ENCODE measurements around the gene HDAC9.
"Not testable (repeated sequence)": the region's sequence is repeated elsewhere in the genome, so short reads cannot be mapped to it uniquely, and the experiment has no call there.

Gene HDAC9

DNA sequence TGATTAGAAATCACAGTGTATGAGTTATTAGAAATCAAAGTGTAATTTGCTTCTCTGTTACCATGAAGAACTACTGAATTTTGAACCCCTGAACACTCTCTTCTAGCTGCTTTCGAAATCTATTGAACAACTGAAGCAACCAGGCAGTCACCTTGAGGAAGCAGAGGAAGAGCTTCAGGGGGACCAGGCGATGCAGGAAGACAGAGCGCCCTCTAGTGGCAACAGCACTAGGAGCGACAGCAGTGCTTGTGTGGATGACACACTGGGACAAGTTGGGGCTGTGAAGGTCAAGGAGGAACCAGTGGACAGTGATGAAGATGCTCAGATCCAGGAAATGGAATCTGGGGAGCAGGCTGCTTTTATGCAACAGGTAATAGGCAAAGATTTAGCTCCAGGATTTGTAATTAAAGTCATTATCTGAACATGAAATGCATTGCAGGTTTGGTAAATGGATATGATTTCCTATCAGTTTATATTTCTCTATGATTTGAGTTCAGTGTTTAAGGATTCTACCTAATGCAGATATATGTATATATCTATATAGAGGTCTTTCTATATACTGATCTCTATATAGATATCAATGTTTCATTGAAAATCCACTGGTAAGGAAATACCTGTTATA lies 170.7 kb downstream of the HDAC9 start:
- DNase-seq = peak; percentile 35

DNA sequence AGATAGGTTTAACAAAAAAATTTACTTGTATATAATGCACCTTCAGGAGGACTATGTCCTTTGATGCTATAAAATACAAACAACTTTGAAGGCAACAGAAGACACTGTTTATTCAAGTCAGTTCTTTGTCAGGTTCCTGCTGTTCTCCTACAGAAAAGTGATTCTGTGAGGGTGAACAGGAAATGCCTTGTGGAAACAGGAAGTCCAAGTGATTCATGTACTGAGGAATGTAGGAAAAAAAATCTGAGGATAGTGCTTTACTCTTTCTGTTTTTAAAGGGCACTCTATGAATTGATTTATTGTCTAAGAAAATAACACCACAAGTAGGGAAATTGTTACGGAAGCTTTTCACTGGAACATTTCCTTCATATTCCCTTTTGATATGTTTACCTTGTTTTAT lies 171.9 kb downstream of the HDAC9 start:
- no peak for DNase-seq

DNA sequence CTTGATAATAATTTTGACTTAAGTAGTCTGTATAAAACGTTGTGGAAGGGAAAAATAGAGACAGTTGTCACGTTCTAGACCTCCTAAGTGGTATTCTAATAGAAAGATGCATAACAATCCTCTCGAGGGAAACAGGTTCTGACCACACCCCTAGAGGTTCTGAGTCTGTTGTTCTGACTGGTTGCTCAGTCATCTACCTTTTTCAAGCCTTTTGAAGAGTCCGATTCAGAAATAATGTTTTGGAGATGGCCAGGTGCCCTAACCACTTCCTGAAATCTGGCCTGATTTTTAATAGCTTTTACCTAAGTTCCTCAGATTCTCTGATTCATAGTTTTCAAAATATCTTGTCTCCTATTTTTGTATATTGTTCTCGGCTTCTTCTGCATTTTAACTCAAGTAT lies 175.6 kb downstream of the HDAC9 start:
- no peak for DNase-seq

DNA sequence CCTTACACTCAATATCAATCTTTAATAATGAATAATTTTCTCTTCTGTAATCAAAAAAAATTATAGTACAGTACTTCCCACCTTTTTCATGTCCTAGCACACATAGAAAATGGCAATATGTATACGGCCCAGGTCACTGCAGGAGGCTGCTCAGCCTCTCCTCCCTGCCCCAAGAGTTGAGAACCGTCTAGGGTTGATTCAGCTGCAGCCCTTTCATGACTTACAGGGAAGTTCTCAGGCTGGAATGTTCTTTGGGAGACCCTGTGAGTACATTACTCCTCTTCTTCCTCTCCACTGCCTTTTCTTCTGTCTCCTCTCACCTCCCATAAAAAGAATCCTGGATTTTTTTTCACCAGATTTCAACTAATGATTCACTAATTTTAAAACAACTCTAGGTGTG lies 180.0 kb downstream of the HDAC9 start:
- no peak for DNase-seq

DNA sequence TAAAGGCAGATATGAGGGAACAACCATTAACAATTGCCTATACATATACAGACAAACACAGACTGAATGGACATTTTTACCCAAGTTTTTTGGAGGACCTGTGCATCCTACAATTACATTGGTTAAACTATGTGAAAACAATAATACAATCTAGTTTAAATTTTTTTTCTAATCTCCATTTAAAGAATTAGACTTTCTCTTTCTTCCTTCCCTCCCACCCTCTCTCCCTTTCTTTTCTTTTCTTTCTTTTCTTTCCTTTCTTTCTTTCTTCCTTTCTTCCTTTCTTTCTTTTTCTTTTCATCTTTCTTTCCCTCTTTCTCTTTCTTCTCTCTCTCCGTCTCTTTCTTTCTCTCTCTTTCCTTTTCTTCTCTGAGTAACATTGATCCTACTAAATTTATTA lies 183.7 kb downstream of the HDAC9 start:
- DNase-seq = no peak

DNA sequence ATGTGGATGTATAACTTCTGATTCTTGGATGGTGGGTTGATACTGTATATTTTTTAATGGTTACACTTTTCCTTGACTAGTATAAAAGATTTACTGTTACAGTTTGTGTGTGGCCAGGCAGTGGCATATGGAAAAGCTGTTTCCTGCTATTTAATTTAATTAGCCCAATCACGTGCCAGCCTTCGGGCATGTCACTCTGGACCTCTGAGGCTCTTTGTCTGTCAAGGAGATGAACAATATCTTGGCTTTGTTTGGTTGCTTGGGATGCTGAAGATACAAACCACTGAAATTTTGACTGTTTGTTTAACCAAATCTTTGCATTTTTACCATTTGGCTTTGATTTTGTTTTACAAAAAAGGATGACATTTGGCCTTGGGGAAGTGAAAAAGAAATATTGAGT lies 185.0 kb downstream of the HDAC9 start:
- DNase-seq = no peak

DNA sequence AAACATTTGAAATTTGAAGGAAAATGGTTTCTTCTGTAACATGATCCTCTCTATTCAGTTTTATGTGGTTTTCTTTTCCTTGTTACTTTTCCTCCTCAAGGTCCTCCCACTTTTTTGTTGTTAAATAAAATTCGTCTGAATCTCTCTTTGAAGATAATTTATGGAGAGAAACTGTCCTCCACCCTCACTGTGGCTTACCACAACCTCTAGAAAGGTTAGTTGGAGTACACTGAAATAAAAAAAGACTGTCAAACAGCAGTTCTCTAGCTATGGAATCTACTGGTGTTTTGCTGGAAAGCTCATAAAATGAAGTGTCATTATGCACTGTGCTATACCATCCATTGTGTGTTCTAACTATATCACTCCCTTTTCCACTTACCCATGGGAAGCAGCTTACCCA lies 189.4 kb downstream of the HDAC9 start:
- no peak for DNase-seq

DNA sequence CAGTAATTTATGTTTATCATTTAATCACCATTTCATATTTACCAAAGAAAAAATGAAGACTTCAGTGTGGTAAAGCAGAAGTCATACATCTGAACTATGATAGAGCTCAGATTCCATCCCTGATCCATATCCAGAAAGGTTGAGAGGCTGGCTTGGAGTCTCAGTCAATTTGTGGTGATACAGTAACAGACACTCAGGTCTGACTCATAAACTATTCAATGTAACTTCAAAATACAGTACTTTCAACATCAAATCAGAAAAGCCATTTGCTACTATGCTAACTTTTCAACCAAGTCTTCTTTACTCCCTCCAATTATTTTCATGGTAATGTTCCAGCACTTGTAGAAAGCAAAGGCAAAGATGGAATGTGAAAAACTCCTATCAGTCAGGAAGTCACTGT lies 190.4 kb downstream of the HDAC9 start:
- no peak for DNase-seq

DNA sequence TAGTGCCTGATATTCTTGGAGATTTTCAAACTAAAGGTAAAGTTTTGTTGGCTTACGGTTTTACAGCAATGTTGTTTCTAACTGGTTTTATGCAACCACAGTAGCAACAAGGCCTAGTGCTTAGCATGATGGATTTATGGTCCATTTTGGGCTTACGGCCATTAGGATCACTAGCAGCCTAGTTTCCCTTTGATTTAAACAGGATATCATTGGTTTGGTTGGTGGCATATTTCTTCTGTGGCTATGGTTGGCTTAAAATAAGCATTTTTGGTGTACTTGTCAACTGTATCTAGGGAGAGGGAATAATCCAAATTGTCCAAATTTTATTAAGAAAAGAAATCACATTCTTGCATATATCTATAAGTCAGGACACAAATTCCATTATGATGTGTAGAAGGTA lies 194.0 kb downstream of the HDAC9 start:
- DNase-seq = no peak

DNA sequence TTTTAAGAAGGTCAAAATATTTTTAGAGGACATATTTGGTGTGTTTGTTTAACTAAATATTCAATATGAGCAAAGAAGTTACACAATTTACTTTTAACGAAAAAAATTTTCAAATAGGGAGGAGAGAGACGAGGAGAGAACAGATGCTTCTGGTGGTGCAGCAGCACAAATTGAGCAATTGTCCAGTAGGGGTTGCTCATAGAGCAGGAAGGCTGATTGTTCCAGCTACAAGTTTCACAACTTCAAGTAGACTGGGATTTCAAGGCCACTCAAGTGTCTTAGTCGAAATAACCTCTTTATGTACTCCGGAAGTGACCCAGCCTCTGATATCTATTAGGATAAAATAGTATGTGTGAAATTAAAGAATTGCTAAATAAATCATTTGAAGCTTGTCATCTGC lies 197.9 kb downstream of the HDAC9 start:
- DNase-seq = no peak

DNA sequence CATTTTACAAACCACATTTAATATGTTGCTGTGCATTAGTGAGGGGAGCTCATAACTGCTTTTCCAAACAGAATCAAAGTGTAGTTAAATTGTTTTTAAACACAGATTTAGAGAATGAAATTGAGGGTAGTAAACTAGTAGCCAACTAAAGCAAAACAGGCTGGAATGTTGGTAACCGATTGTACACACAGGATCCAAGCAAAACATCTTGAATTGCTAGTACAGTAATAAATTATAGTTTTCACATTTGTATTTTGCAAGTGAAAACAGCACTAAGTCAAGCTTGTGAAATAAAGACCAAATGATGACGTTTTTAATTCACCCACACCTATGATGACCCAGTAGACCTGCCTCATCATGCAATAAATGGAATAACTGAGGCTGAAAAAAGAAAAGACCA lies 198.3 kb downstream of the HDAC9 start:
- DNase-seq = no peak

DNA sequence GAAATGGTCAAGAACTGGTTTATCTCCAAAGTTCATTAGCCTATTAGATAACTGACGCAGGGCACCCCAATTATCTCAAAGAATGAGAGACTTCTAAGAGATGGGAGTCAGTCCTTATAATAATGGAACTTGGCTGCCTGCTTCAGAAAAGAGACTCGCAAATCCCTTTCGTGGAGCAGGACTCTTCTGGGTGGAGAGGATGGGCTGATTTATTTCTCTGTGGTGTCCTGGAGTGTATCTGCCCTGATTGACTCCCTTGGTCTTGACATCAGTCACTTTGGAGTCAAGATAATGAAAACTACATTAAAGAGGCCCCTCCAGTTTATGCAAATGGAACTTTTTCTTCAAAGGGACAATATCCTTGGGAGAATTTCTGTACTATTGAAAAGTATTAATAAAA lies 198.9 kb downstream of the HDAC9 start:
- DNase-seq = no peak

DNA sequence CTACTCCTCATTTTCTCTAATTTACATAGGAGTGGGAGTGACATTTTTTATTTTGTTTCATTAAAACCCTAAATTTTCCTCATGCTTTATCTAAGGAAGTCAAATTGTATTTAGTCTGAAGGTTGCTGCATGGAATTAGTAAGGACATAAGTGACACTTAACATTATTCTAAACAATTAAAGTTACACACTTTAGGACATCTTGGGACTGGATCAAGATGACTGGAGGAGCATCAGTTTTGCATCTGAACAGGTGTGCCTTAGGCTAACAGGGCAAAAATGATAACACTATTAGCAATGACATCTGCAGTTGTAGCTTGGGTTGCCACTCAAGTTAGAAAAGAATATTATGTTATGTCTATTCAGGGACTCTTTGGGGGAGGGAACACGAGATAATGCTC lies 199.4 kb downstream of the HDAC9 start:
- DNase-seq = no peak

DNA sequence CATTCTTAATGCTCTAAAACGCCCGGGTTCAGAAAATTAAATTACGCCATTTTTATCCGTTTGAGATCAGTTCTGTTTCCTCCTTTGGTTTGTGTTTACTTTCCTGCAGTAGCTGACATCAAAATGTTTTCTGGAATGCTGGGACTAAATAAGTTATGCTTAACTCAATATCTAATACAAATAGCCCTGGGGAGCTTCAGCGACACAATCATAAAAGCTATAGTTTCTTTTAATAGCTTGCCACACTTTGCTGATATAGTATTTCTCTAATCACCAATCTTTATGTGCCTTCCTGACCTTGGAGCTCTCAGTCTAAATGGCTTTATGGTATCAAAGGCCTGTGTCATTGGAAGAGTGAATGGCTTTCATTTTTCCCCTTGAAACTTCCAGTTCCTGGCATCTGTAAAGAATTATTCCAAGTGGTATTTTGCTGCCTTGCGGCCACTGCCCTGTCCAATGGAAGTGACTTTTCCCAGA lies 202.7 kb downstream of the HDAC9 start:
- DNase-seq = no peak

DNA sequence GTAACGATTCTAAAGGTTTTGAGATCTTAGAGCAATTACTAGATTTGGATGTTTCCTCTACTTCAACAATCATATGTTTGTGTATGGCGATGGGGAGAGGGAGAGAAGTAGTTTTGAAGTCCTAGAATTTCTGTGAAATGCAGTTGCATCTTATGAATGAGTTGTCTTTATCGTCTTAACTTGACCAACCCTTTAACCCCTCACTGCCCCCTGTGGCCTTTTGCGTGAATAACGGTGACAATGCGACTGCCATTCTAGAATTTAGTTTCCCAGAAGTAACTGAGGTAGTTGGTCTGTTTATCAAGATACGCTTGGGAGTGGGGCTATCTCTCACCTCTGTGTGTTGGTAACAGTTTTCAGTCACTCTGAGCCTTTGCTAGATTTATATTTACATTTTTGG lies 204.6 kb downstream of the HDAC9 start:
- no peak for DNase-seq

DNA sequence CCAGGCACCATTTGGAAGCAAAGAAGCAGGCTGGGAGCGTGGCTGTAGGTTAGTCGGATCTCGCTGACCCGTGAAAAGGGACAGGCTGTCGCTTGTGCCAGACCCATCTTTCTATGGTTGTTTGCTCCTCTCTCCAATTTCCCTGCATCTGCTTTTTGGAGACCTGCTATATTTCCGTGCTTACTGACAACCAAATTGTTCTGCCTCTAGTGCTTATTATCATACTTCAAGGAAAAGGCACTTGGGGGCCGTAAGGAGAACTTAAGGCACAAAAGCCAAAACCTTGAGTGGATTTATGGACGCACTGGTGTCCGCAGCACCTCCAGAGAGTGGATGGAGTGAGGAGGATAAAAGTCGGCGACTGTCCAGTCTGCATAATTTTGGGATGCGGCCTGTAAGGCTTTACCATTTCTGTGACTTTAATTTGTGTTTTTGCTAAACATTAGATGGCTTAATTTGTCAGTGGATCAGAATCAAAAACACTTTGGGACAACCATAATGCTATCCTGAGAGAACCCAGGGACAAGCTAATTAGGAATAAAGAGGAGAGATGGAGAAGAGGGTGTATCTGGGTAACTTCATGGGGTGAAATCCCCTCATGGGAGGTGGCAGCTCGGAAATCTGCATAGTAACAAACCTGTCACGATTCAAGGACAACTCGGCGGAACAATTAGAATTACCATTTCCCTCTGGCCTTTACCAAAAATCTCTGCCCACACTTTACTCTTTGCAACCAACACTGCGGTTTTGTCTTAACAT lies 206.7 kb downstream of the HDAC9 start:
- DNase-seq = no peak

DNA sequence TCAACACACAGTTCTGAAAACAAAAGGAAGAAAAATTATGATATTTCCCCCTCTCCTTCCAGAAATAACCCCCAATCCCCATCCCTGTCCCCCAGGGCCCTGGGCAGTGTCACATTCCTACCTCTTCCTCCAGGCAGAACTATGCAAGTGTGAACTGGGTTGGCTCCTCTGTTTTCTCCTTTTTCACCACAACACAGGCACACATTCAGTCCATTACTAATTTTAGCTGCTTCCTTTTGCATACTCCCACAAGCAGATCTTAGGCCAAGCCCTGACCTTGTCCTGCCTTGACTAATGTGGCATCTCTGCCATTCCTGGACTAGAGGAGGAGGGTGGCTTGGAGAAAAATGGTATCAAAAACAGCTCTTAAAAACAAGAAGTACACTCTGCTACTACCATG lies 208.1 kb downstream of the HDAC9 start:
- DNase-seq = no peak

DNA sequence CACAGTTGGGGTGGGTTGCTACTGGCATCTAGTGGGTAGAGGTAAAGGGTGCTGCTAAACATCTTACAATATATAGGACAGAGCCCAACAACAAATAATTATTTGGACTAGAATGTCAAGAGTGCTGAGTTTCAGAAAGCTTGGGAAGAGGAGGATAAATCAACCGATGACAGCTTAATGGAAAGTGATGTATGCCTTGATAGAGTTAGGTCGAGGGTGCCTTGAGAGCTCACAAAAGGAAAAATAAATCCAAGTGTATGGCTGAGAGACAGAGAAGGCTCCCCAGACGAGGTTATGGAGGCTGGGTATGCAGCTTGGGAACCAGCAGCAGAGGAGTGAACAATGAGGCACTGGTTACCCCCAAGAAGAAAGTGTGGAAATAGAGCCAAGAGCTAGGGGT lies 211.1 kb downstream of the HDAC9 start:
- no peak for DNase-seq

DNA sequence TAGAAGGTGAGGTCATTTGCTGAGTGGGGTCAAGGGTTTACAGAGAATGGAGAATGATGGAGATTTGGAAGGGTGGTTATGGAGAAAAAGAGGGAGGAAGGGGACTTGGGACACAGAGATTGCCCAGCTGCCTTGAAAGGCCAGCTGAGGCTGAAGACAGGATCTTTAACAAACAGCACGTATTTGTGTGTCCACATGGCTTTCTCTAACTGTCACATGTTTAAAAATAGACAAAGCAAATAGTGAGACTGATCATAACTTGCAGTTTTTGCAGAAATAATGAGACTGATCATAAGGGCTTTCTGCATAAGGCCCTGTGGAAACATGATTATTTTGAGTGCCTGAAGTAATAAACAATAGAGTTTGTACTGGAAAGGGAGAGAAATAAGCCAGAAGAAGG lies 212.7 kb downstream of the HDAC9 start:
- DNase-seq = no peak

DNA sequence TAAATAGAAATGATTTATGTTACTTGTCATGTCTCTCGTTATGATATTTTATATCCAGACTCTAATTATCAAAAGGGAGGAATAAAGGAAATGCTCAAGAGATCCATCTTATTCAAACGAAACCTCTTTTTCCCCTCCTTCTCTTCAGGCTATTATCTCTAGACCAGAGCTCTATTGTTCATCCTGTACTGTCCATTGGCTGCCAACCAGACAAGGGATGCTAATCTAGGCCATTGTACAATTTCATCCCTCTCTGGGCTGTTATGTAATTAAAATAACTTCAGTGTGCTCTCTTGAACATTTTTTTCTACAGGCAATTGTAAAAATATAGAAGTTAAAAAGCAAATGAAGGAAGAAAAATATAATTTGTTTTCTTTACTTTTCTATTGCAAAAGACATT lies 220.4 kb downstream of the HDAC9 start:
- DNase-seq = no peak

DNA sequence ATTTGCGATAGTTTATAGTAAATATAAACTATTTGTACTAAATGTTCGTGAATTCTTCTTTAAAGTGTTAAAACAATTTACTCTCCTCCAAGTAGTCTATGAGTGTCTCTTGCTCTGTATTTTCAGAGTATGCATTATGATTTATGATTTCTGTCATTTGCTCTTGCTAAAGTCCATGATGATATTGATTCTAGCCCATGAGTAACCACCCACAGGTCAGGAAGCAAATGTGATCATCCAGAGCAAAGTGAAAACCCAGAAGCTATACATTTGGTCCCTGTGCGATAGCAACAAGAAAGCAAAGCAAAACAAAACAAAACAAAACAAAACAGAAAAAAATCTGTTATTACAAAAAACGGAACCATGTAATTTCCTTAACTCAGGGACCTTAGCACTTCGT lies 225.9 kb downstream of the HDAC9 start:
- DNase-seq = no peak

DNA sequence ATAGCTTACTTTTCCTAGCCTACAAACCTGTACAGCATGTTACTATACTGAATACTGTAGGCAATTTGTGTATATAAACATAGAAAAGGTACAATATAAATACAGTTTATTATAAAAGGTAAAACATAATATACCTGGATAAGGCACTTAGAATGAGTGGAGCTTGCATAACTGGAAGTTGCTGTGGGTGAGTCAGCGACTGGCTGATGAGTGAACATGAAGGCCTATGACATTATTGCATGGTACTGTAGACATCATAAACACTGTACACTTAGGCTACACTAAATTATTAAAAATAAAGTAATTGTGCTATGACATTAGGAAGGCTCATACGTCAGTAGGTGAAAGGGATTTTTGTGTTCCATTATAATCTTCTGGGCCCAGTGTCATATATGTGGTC lies 228.8 kb downstream of the HDAC9 start:
- no peak for DNase-seq

DNA sequence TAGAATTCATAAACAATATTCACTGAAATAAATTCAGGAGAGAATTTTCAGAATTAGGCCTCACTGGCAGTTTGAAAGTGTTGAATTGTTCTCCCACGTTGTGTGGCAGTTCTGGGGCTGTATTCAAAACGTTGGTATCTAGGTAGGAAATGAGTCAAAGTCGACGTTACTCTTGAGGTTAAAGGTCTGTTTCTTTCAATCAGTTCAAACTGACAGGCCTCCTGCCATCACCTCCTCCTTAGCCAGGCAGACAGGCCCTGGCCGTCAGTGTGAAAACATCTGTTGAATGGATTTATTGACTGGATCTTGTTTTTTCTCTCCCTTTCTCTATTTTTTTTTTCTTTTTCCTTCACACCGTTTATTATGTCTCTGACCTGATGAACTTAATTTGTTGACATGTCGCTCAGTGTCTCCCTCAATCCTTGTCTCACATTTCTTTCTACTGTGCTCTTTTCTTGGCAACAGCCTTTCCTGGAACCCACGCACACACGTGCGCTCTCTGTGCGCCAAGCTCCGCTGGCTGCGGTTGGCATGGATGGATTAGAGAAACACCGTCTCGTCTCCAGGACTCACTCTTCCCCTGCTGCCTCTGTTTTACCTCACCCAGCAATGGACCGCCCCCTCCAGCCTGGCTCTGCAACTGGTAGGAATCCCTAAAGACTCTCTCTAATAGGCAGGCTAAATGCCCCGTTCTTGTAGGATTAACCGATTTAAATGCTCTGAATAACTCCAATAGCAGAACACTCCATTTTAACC lies 231.7 kb downstream of the HDAC9 start:
- no peak for DNase-seq

DNA sequence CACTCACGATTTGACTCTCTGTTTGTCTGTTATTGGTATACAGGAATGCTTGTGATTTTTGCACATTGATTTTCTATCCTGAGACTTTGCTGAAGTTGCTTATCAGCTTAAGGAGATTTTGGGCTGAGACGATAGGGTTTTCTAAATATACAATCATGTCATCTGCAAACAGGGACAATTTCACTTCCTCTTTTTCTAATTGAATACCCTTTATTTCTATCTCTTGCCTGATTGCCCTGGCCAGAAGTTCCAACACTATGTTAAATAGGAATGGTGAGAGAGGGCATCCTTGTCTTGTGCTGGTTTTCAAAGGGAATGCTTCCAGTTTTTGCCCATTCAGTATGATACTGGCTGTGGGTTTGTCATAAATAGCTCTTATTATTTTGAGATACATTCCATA lies 240.5 kb downstream of the HDAC9 start:
- DNase-seq = not testable (repeated sequence)

All from NCI-H2029 treated with DMSO at 0.1 percent for 48 hours (cell line).